ENCODE measurements around the gene TMEM243. TPM values are rescaled to one million over a fixed set of nuclear protein-coding genes. Genes with fewer than 3 reads are reported as not detected.
A peak's percentile ranks its signal among the peaks of the same experiment; 100 is the strongest.

The TMEM243 gene
- total RNA-seq, 2 donors from 2014 or later = 58.8 to 70.8 TPM

GRCh38 chr7:87202208-87202607 is 17.3 kb downstream of the TMEM243 start:
- Mint-ChIP-seq H3K4me3 (peak overlapping the region; percentile 61), H3K27me3 (no peaks in the 10 kb centered on the region), H3K27ac (peak overlapping the region; percentile 21), H3K9me3 (no peaks in the 10 kb centered on the region), H3K36me3 (ENCODE audit: low read depth) (peaks cover 97% of the 10 kb centered on the region), H3K4me1 (peaks cover 36% of the 10 kb centered on the region)
- ATAC-seq (replicated peaks) = no peak

GRCh38 chr7:87199700-87200450 is 19.7 kb downstream of the TMEM243 start:
- H3K9me3 Mint-ChIP-seq = no peaks in the 10 kb centered on the region
- peak; percentile 59 for ATAC-seq (replicated peaks)

GRCh38 chr7:87199241-87199640 is 20.3 kb downstream of the TMEM243 start:
- peak overlapping the region; percentile 79 for H3K27ac Mint-ChIP-seq

More at GRCh38 chr7:87199700-87200450, 19.7 kb downstream of the TMEM243 start:
- Mint-ChIP-seq H3K36me3 (ENCODE audit: low read depth) (peaks cover 100% of the 10 kb centered on the region), H3K27ac (peak overlapping the region; percentile 79), H3K4me1 (peaks cover 40% of the 10 kb centered on the region), H3K4me3 (peak overlapping the region; percentile 61), H3K27me3 (no peaks in the 10 kb centered on the region)

GRCh38 chr7:87193912-87194311 is 25.6 kb downstream of the TMEM243 start:
- Mint-ChIP-seq H3K27me3 (no peaks in the 10 kb centered on the region), H3K4me1 (peaks cover 22% of the 10 kb centered on the region), H3K36me3 (ENCODE audit: low read depth) (peaks cover 100% of the 10 kb centered on the region), H3K9me3 (no peaks in the 10 kb centered on the region), H3K27ac (peak overlapping the region; percentile 64), H3K4me3 (no peak overlapping the region)
- no peak for ATAC-seq (replicated peaks)

More at GRCh38 chr7:87199241-87199640, 20.3 kb downstream of the TMEM243 start:
- Mint-ChIP-seq H3K36me3 (ENCODE audit: low read depth) (peaks cover 100% of the 10 kb centered on the region), H3K4me3 (peak overlapping the region; percentile 61), H3K9me3 (no peaks in the 10 kb centered on the region), H3K27me3 (no peaks in the 10 kb centered on the region), H3K4me1 (peaks cover 38% of the 10 kb centered on the region)
- ATAC-seq (replicated peaks) = no peak

- H3K36me3 Mint-ChIP-seq (ENCODE audit: low read depth) = peaks cover 100% of the 10 kb centered on the region
These were observed 26.6 kb downstream of the TMEM243 start for GRCh38 chr7:87192784-87193487.

GRCh38 chr7:87190783-87191182 is 28.7 kb downstream of the TMEM243 start:
- Mint-ChIP-seq H3K27ac (peak overlapping the region; percentile 26), H3K9me3 (no peaks in the 10 kb centered on the region), H3K36me3 (ENCODE audit: low read depth) (peaks cover 98% of the 10 kb centered on the region), H3K27me3 (no peaks in the 10 kb centered on the region), H3K4me3 (no peak overlapping the region), H3K4me1 (peaks cover 20% of the 10 kb centered on the region)
- ATAC-seq (replicated peaks) = peak; percentile 69

More at GRCh38 chr7:87192784-87193487, 26.6 kb downstream of the TMEM243 start:
- Mint-ChIP-seq H3K27ac (peak overlapping the region; percentile 23), H3K27me3 (no peaks in the 10 kb centered on the region), H3K4me3 (no peak overlapping the region), H3K9me3 (no peaks in the 10 kb centered on the region), H3K4me1 (peaks cover 23% of the 10 kb centered on the region)
- no peak for ATAC-seq (replicated peaks)

GRCh38 chr7:87188930-87189329 is 30.6 kb downstream of the TMEM243 start:
- Mint-ChIP-seq H3K4me3 (no peak overlapping the region), H3K9me3 (no peaks in the 10 kb centered on the region), H3K27ac (peak overlapping the region; percentile 49), H3K4me1 (peaks cover 20% of the 10 kb centered on the region), H3K27me3 (no peaks in the 10 kb centered on the region), H3K36me3 (ENCODE audit: low read depth) (peaks cover 98% of the 10 kb centered on the region)
- peak; percentile 33 for ATAC-seq (replicated peaks)

- H3K4me3 Mint-ChIP-seq = no peak overlapping the region
- H3K9me3 Mint-ChIP-seq = no peaks in the 10 kb centered on the region
- no peak for ATAC-seq (replicated peaks)
- peaks cover 24% of the 10 kb centered on the region for H3K4me1 Mint-ChIP-seq
- H3K27ac Mint-ChIP-seq = no peak overlapping the region
- H3K36me3 Mint-ChIP-seq (ENCODE audit: low read depth) = peaks cover 98% of the 10 kb centered on the region
- no peaks in the 10 kb centered on the region for H3K27me3 Mint-ChIP-seq
These were observed 32.4 kb downstream of the TMEM243 start for GRCh38 chr7:87187120-87187519.

GRCh38 chr7:87179180-87179579 is 40.4 kb downstream of the TMEM243 start:
- H3K27ac Mint-ChIP-seq = no peak overlapping the region
- peaks cover 24% of the 10 kb centered on the region for H3K4me1 Mint-ChIP-seq
- no peaks in the 10 kb centered on the region for H3K9me3 Mint-ChIP-seq
- no peaks in the 10 kb centered on the region for H3K27me3 Mint-ChIP-seq
- ATAC-seq (replicated peaks) = no peak
- no peak overlapping the region for H3K4me3 Mint-ChIP-seq
- peaks cover 99% of the 10 kb centered on the region for H3K36me3 Mint-ChIP-seq (ENCODE audit: low read depth)

GRCh38 chr7:87178320-87178719 is 41.2 kb downstream of the TMEM243 start:
- no peaks in the 10 kb centered on the region for H3K27me3 Mint-ChIP-seq
- H3K27ac Mint-ChIP-seq = no peak overlapping the region
- peaks cover 99% of the 10 kb centered on the region for H3K36me3 Mint-ChIP-seq (ENCODE audit: low read depth)
- no peak for ATAC-seq (replicated peaks)
- H3K4me3 Mint-ChIP-seq = no peak overlapping the region
- H3K4me1 Mint-ChIP-seq = peaks cover 20% of the 10 kb centered on the region
- no peaks in the 10 kb centered on the region for H3K9me3 Mint-ChIP-seq

GRCh38 chr7:87173471-87173870 is 46.1 kb downstream of the TMEM243 start:
- Mint-ChIP-seq H3K4me3 (no peak overlapping the region), H3K27me3 (no peaks in the 10 kb centered on the region), H3K9me3 (no peaks in the 10 kb centered on the region), H3K4me1 (peaks cover 27% of the 10 kb centered on the region), H3K27ac (no peak overlapping the region), H3K36me3 (ENCODE audit: low read depth) (peaks cover 100% of the 10 kb centered on the region)
- ATAC-seq (replicated peaks) = no peak

- Mint-ChIP-seq H3K9me3 (no peaks in the 10 kb centered on the region), H3K4me3 (no peak overlapping the region), H3K4me1 (peaks cover 28% of the 10 kb centered on the region), H3K27me3 (no peaks in the 10 kb centered on the region), H3K27ac (no peak overlapping the region), H3K36me3 (ENCODE audit: low read depth) (peaks cover 100% of the 10 kb centered on the region)
- ATAC-seq (replicated peaks) = no peak
These were observed 48.1 kb downstream of the TMEM243 start for GRCh38 chr7:87171282-87171934.

GRCh38 chr7:87170828-87171227 is 48.7 kb downstream of the TMEM243 start:
- peak overlapping the region; percentile 14 for H3K27ac Mint-ChIP-seq
- no peaks in the 10 kb centered on the region for H3K9me3 Mint-ChIP-seq
- H3K36me3 Mint-ChIP-seq (ENCODE audit: low read depth) = peaks cover 100% of the 10 kb centered on the region
- ATAC-seq (replicated peaks) = no peak
- peaks cover 28% of the 10 kb centered on the region for H3K4me1 Mint-ChIP-seq
- no peaks in the 10 kb centered on the region for H3K27me3 Mint-ChIP-seq
- H3K4me3 Mint-ChIP-seq = no peak overlapping the region

- H3K4me3 Mint-ChIP-seq = no peak overlapping the region
- H3K27me3 Mint-ChIP-seq = no peaks in the 10 kb centered on the region
- H3K4me1 Mint-ChIP-seq = peaks cover 22% of the 10 kb centered on the region
- H3K36me3 Mint-ChIP-seq (ENCODE audit: low read depth) = peaks cover 92% of the 10 kb centered on the region
- H3K27ac Mint-ChIP-seq = no peak overlapping the region
- no peak for ATAC-seq (replicated peaks)
- H3K9me3 Mint-ChIP-seq = no peaks in the 10 kb centered on the region
These were observed 55.1 kb downstream of the TMEM243 start for GRCh38 chr7:87164433-87164832.
